ENCODE results near the gene ADAMTS19.
"Not testable (repeated sequence)": the region's sequence is repeated elsewhere in the genome, so short reads cannot be mapped to it uniquely, and the experiment has no call there.

The ADAMTS19 gene

DNA sequence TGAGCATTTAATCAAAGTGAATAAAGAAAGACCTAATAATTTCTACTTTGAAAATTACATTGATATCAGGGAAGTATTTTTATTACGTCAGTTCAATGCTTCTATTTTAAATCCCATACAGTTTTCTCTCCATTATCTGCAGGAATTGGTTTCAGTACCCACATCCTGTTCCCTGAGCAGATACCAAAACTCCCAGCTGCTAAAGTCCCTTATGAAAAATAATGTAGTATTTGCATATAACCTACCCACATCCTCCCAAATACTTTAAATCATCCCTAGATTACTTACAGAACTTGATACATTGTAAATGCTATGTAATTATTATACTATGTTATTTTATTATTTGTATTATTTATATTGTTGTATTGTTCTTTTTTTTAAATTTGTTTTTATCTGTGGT lies 162.4 kb downstream of the ADAMTS19 start:
- TF ChIP-seq ZFX (IDR thresholded peaks at IDR 0.05; ENCODE audit: borderline replicate concordance): no peak
- H3K27ac ChIP-seq: no peak overlapping the region

DNA sequence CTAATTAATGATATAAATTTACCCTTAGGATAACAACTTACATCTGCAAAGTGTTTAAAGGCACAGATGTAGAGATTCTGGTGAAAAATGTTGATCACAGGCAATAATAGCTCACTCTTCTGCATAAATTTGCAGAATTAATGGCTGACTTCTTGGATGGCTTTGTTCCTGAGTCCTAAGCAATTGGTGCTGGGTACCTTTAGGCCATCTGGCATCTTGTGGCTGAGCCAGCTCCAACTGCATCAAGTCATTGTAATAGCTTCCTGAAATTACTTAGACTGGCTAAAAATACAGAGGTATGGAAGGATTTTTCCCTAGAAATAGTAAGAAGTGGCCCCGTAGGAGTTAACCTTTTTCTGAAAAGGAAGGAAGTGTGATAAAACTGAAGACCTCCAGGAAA lies 169.5 kb downstream of the ADAMTS19 start:
- no peak overlapping the region for H3K27ac ChIP-seq
- TF ChIP-seq, protein P1, sequence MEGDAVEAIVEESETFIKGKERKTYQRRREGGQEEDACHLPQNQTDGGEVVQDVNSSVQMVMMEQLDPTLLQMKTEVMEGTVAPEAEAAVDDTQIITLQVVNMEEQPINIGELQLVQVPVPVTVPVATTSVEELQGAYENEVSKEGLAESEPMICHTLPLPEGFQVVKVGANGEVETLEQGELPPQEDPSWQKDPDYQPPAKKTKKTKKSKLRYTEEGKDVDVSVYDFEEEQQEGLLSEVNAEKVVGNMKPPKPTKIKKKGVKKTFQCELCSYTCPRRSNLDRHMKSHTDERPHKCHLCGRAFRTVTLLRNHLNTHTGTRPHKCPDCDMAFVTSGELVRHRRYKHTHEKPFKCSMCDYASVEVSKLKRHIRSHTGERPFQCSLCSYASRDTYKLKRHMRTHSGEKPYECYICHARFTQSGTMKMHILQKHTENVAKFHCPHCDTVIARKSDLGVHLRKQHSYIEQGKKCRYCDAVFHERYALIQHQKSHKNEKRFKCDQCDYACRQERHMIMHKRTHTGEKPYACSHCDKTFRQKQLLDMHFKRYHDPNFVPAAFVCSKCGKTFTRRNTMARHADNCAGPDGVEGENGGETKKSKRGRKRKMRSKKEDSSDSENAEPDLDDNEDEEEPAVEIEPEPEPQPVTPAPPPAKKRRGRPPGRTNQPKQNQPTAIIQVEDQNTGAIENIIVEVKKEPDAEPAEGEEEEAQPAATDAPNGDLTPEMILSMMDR (IDR thresholded peaks at IDR 0.05): no peak
- no peak for TF ChIP-seq ZFX (IDR thresholded peaks at IDR 0.05; ENCODE audit: borderline replicate concordance)

DNA sequence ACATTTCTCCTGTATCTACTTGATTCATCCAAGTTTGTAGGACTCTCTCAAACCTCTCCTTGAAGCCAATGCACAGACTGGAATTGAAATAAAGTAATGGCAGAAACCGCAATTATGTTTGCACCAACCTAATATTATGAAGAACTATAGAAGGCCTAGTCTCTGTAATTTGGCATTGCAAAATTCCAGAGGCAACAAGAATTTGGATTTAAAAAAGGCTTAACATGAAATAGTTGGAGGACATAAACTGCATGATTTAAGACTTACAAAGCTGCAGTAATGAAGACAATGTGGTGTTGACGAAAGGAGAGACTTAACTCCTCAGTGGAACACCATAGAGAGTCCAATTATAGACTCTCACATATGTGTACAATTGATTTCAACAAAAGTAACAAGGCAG lies 170.0 kb downstream of the ADAMTS19 start:
- TF ChIP-seq, protein P1 (IDR thresholded peaks at IDR 0.05): no peak
- TF ChIP-seq ZFX (IDR thresholded peaks at IDR 0.05; ENCODE audit: borderline replicate concordance): no peak
- no peak overlapping the region for H3K27ac ChIP-seq

DNA sequence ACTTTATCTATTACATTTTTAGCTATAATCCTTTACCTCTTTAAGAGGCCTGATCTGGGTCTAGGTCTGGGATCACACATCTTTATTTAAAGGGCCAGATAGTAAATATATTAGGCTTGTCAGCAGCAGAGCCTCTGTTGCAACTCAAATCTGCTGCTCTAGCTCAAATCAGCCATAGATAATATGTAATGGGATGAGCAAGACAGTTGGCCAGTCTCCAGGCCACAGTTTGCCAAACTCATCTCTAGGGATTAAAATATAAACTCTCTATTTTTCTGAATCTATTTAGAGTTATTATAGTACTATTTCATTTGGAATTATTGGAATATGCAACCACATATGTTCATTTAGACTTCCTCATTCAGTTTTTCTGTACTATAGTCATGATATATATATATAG lies 171.9 kb downstream of the ADAMTS19 start:
- TF ChIP-seq, protein P1 (IDR thresholded peaks at IDR 0.05): no peak
- TF ChIP-seq ZFX (IDR thresholded peaks at IDR 0.05; ENCODE audit: borderline replicate concordance): no peak
- H3K27ac ChIP-seq: no peak overlapping the region

DNA sequence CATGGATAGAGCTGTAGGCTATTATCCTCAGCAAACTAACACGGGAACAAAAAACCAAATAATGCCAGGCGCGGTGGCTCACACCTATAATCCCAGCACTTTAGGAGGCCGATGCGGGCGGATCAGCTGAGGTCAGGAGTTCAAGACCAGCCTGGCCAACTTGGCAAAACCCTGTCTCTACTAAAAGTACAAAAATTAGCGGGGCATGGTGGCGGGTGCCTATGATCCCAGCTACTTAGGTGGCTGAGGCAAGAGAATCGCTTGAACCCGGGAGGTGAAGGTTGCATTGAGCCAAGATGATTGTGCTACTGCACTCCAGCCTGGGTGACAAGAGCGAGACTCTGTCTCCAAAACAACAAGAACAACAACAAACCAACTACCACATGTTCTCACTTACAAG lies 177.4 kb downstream of the ADAMTS19 start:
- H3K27ac ChIP-seq: not testable (repeated sequence)

DNA sequence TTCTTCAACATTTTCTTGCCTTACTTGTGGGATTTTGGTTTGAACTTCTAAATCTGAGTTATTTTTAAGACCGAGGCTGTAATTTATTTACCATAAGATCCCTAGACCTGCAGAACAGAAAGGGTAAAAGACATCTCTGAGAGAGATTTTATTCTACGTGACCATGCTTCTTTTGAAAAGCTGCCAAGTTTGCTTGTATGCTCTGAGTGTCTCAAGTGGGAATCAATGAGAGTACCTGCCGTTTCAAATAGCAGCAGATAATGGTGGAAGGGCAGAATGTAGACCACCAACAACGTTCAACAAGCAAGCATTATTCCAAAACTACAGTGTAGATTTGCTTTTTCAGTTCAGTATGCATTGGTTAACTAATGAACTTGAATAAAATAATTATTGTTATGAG lies 179.2 kb downstream of the ADAMTS19 start:
- TF ChIP-seq, protein P1 (IDR thresholded peaks at IDR 0.05): no peak
- TF ChIP-seq ZFX (IDR thresholded peaks at IDR 0.05; ENCODE audit: borderline replicate concordance): no peak
- H3K27ac ChIP-seq: no peak overlapping the region

DNA sequence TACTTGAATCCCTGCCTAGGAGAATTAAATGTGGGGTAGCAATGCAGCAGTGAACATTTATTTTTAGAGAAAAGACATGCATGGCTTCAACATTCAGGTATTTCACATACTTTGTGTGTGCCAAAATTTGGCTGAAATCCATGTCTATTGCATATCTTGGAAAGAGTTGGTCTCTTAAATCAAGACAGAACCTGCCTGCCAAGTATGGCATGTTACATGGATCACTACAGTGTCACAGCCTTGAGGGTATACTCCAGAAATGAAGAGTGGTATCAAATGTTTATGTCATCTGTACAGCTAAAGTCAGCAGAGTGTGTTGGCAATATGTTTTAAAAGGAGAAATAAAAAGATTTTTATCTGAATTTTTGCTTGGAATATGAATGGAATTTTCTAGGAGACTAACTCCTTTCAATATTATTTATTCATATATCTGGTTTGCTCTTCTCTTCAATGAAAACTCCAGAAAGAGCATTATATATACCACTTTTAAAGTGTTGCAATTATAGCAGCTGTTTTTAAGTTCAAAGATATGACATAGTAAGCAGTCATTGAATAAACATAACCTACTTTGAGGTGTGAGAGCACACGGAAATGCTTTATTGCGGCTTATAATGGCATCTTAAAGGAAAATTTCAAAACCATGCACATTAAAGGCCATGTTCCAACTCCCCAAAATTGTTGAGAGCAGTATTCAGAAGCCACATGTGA lies 192.4 kb downstream of the ADAMTS19 start:
- no peak overlapping the region for H3K27ac ChIP-seq
- TF ChIP-seq ZFX (IDR thresholded peaks at IDR 0.05; ENCODE audit: borderline replicate concordance): no peak
- TF ChIP-seq, protein P1 (IDR thresholded peaks at IDR 0.05): no peak

DNA sequence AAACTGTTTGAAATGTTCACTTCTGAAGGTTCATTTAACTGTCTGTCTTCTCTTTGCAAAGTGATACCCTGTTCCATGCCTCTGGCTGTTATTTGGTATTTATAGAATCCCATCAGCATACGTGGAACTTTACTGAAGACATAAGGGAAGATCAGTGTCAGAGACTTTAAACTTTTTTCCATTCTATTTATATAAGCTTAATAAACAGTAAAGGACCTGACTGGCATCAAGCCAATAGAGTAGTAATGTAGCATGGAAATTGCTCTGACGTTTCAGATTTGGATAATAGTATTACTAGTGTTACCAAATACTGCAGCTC lies 192.9 kb downstream of the ADAMTS19 start:
- no peak overlapping the region for H3K27ac ChIP-seq
- no peak for TF ChIP-seq ZFX (IDR thresholded peaks at IDR 0.05; ENCODE audit: borderline replicate concordance)
- TF ChIP-seq, protein P1 (IDR thresholded peaks at IDR 0.05): no peak

Data from 22Rv1 (cell line).